Right lobe of liver (tissue), 4 donors: ENCODE measurements around the gene POMT2.

ENCODE experiments used
- POLR2A ChIP-seq: fragments of 450-650 bp; IDR thresholded peaks from one replicate; pipeline ENCODE4 v1.6.1; 2017; ENCODE audit warnings: antibody characterized with exemption, mild to moderate bottlenecking
- TF ChIP-seq, protein P1 (sequence below), 4 donors: fragments of 200-600 bp in 3 of 4; fragments of 450-650 bp in 1 of 4; IDR thresholded peaks; one replicate each; pipeline versions ENCODE4 v1.5.1 to v1.8.0; 2016 to 2022; ENCODE audit warnings: antibody characterized with exemption in 4 of 4, mild to moderate bottlenecking in 2 of 4
- donor health status: DM: no; HTN: no; CAD: no.
- donor health status: DM: no; HTN: no; CAD: no.
- donor health status: DM: no; HTN: yes; CAD: no.

- TF ChIP-seq, protein P1, sequence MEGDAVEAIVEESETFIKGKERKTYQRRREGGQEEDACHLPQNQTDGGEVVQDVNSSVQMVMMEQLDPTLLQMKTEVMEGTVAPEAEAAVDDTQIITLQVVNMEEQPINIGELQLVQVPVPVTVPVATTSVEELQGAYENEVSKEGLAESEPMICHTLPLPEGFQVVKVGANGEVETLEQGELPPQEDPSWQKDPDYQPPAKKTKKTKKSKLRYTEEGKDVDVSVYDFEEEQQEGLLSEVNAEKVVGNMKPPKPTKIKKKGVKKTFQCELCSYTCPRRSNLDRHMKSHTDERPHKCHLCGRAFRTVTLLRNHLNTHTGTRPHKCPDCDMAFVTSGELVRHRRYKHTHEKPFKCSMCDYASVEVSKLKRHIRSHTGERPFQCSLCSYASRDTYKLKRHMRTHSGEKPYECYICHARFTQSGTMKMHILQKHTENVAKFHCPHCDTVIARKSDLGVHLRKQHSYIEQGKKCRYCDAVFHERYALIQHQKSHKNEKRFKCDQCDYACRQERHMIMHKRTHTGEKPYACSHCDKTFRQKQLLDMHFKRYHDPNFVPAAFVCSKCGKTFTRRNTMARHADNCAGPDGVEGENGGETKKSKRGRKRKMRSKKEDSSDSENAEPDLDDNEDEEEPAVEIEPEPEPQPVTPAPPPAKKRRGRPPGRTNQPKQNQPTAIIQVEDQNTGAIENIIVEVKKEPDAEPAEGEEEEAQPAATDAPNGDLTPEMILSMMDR (IDR thresholded peaks at IDR 0.05) = no peak
- no peak for TF ChIP-seq POLR2A
Observed at GRCh38 chr14:77359626-77360025, 38.9 kb upstream of the POMT2 start.
